ENCODE measurements around the gene OVAAL.

Gene OVAAL

GRCh38 chr1:180571060-180571831, 12.5 kb downstream of the OVAAL start:
- DNase-seq = no peak

GRCh38 chr1:180571832-180572636, 13.3 kb downstream of the OVAAL start:
- peak; percentile 33 for DNase-seq

- DNase-seq = no peak
Measured at GRCh38 chr1:180572760-180573159, 14.0 kb downstream of the OVAAL start.

- no peak for DNase-seq
Measured at GRCh38 chr1:180574031-180574713, 15.4 kb downstream of the OVAAL start.

- no peak for DNase-seq
Measured at GRCh38 chr1:180577361-180577760, 18.6 kb downstream of the OVAAL start.

- DNase-seq = no peak
Measured at GRCh38 chr1:180579961-180580611, 21.3 kb downstream of the OVAAL start.

- DNase-seq = no peak
Measured at GRCh38 chr1:180581635-180582039, 22.9 kb downstream of the OVAAL start.

- no peak for DNase-seq
Measured at GRCh38 chr1:180584869-180585268, 26.1 kb downstream of the OVAAL start.

GRCh38 chr1:180585994-180586359, 27.2 kb downstream of the OVAAL start:
- DNase-seq = no peak

GRCh38 chr1:180586671-180587155, 27.9 kb downstream of the OVAAL start:
- no peak for DNase-seq

GRCh38 chr1:180588121-180588520, 29.4 kb downstream of the OVAAL start:
- no peak for DNase-seq

GRCh38 chr1:180590889-180591288, 32.1 kb downstream of the OVAAL start:
- DNase-seq = no peak

GRCh38 chr1:180593382-180593781, 34.6 kb downstream of the OVAAL start:
- no peak for DNase-seq

- no peak for DNase-seq
Measured at GRCh38 chr1:180594723-180595122, 36.0 kb downstream of the OVAAL start.

GRCh38 chr1:180595966-180596365, 37.2 kb downstream of the OVAAL start:
- no peak for DNase-seq

GRCh38 chr1:180597520-180597919, 38.8 kb downstream of the OVAAL start:
- DNase-seq = no peak

GRCh38 chr1:180598333-180598974, 39.7 kb downstream of the OVAAL start:
- no peak for DNase-seq

GRCh38 chr1:180600343-180600742, 41.6 kb downstream of the OVAAL start:
- no peak for DNase-seq

GRCh38 chr1:180601512-180601911, 42.7 kb downstream of the OVAAL start:
- no peak for DNase-seq

- no peak for DNase-seq
Measured at GRCh38 chr1:180603223-180603849, 44.6 kb downstream of the OVAAL start.

GRCh38 chr1:180603850-180604226, 45.1 kb downstream of the OVAAL start:
- DNase-seq = no peak

- no peak for DNase-seq
Measured at GRCh38 chr1:180606155-180606554, 47.4 kb downstream of the OVAAL start.
